Keratinocyte (primary cell): Measurements from ENCODE around the gene SYNDIG1. TPM values are rescaled to one million over a fixed set of nuclear protein-coding genes. Genes with fewer than 3 reads are reported as not detected.

ENCODE experiments used
- DNase-seq: peaks from one replicate; pipeline ENCODE4 v3.0.0-alpha.2; 2011; ENCODE audit warnings: low read depth, missing footprints, low spot score
- FAIRE-seq: peaks from 2 replicates; lab custom pipeline; 2011; peaks lifted over from hg19 to GRCh38; lab: Jason Lieb, UNC
- H2AFZ ChIP-seq: 2 replicates; pipeline ENCODE4 v1.6.0; 2012; ENCODE audit warnings: low read length, control low read depth, inconsistent platforms; ENCODE audit not compliant: control insufficient read depth
- H3K27ac ChIP-seq: 2 replicates; pipeline ENCODE4 v1.5.1; 2011; ENCODE audit warnings: low read length; ENCODE audit not compliant: control insufficient read depth, insufficient read depth
- H3K27me3 ChIP-seq: 3 replicates; pipeline ENCODE4 v1.6.0; 2011; ENCODE audit warnings: low read length; ENCODE audit not compliant: control insufficient read depth, insufficient read depth; ENCODE audit errors: extremely low read depth
- H3K36me3 ChIP-seq, 2 experiments: 2 replicates in 1 of 2; 3 replicates in 1 of 2; pipeline ENCODE4 v1.5.1; 2011; ENCODE audit warnings: low read length in 2 of 2, mild to moderate bottlenecking in 1 of 2; ENCODE audit not compliant: control insufficient read depth in 2 of 2, insufficient read depth in 2 of 2; ENCODE audit errors: extremely low read depth in 1 of 2
- H3K4me1 ChIP-seq: 3 replicates; pipeline ENCODE4 v1.5.1; 2011; ENCODE audit warnings: low read length; ENCODE audit not compliant: control insufficient read depth, insufficient read depth; ENCODE audit errors: extremely low read depth
- H3K4me2 ChIP-seq: 3 replicates; pipeline ENCODE4 v1.6.0; 2011; ENCODE audit warnings: low read depth, low read length; ENCODE audit not compliant: control insufficient read depth, insufficient read depth; ENCODE audit errors: extremely low read depth
- H3K4me3 ChIP-seq, 3 experiments: fragments of 200-600 bp in 1 of 3; sonication (generic) in 1 of 3; 2 replicates in 2 of 3; 3 replicates in 1 of 3; pipeline ENCODE4 v1.5.1; 2011 to 2016; ENCODE audit warnings: low read length in 3 of 3, mild to moderate bottlenecking in 3 of 3, control low read depth in 2 of 3, inconsistent platforms in 1 of 3, low read depth in 1 of 3, mixed read lengths in 1 of 3, mixed run types in 1 of 3, moderate library complexity in 1 of 3; ENCODE audit not compliant: control insufficient read depth in 2 of 3, insufficient read depth in 2 of 3; ENCODE audit errors: extremely low read depth in 1 of 3
- H3K79me2 ChIP-seq: 2 replicates; pipeline ENCODE4 v1.6.0; 2012; ENCODE audit warnings: low read length; ENCODE audit not compliant: control insufficient read depth, insufficient read depth
- H3K9ac ChIP-seq: 3 replicates; pipeline ENCODE4 v1.6.0; 2011; ENCODE audit warnings: low read length; ENCODE audit not compliant: control insufficient read depth, insufficient read depth; ENCODE audit errors: extremely low read depth
- H3K9me1 ChIP-seq: 3 replicates; pipeline ENCODE4 v1.6.0; 2011; ENCODE audit warnings: low read length; ENCODE audit not compliant: control insufficient read depth, insufficient read depth; ENCODE audit errors: extremely low read depth
- H3K9me3 ChIP-seq: 2 replicates; pipeline ENCODE4 v1.5.1; 2012; ENCODE audit warnings: low read depth, low read length; ENCODE audit not compliant: control insufficient read depth
- H4K20me1 ChIP-seq: 3 replicates; pipeline ENCODE4 v1.6.0; 2011; ENCODE audit warnings: low read length; ENCODE audit not compliant: control insufficient read depth, insufficient read depth; ENCODE audit errors: extremely low read depth
- EZH2 ChIP-seq: IDR thresholded peaks from one replicate; pipeline ENCODE4 v1.6.1; 2012; ENCODE audit warnings: inconsistent platforms, mild to moderate bottlenecking, low read length, moderate library complexity
- dilution Hi-C: fragments of 300-500 bp; cut with MboI; formaldehyde crosslinking; loops from one replicate; pipeline ENCODE4 v1.7.0; 2020; ENCODE audit warnings: low sequenced_read_pairs; ENCODE audit not compliant: extremely low pct_ligation_motif_present
- polyA plus RNA-seq, 5 experiments: library from polyadenylated mRNA; depleted of rRNA in 3 of 5; stranded (reverse) in 3 of 5; stranded (forward) in 1 of 5; unstranded in 1 of 5; fragments of >200 nt; gene quantifications; 1 replicate in 1 of 5; 2 replicates in 3 of 5; 3 replicates in 1 of 5; pipeline versions ENCODE4 v1.2.1 to v1.2.3, GENCODE V29; 2011 to 2012; ENCODE audit warnings: missing spikeins in 2 of 5, low read depth in 1 of 5, low replicate concordance in 1 of 5
- TF ChIP-seq, protein P1 (sequence below), 3 experiments: IDR thresholded peaks in 1 of 3; conservative IDR thresholded peaks in 1 of 3; optimal IDR thresholded peaks in 1 of 3; 2 replicates in 2 of 3; 3 replicates in 1 of 3; pipeline versions ENCODE3 to v1.5.1; 2011; ENCODE audit warnings: low read length in 3 of 3, mild to moderate bottlenecking in 3 of 3, moderate library complexity in 2 of 3, control low read depth in 1 of 3, inconsistent platforms in 1 of 3; ENCODE audit not compliant: insufficient read depth in 2 of 3; ENCODE audit errors: extremely low read depth in 1 of 3

SYNDIG1 gene
- polyA plus RNA-seq, 1 donor (not counting 4 experiments of a cell fraction or from before 2014, with no cell fraction given), result 0.38 TPM

DNA sequence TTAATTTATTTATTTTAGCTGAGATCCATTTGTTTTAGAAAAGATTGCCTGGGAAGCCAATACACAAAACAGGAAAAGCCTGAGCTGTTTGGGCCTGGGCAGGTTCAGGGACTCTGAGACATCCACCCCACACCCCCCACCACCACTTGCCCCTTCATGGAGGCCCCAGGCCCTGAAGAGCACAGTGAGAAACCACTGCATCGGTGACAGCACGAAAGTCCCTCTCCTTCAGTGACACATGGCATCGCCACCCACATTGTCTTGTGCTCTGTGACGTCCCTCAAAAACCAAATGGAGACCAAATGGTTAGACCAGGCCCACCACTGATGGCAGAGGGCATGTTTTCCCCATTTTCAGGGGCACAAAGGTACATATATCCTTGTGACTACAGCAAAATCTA lies 106.4 kb downstream of the SYNDIG1 start:
- no peaks in the 10 kb centered on the region for H4K20me1 ChIP-seq
- no peaks in the 10 kb centered on the region for H3K9me1 ChIP-seq
- no peak overlapping the region for H2AFZ ChIP-seq
- no peaks in the 10 kb centered on the region for H3K36me3 ChIP-seq
- no peaks in the 10 kb centered on the region for H3K9me3 ChIP-seq
- FAIRE-seq (no peak), DNase-seq (no peak)
- H3K4me3 ChIP-seq, result no peak overlapping the region
- no peak overlapping the region for H3K9ac ChIP-seq
- no peaks in the 10 kb centered on the region for H3K27me3 ChIP-seq
- dilution Hi-C loops, result no loop called here
- H3K4me2 ChIP-seq, result no peak overlapping the region
- H3K4me1 ChIP-seq, result no peaks in the 10 kb centered on the region
- TF ChIP-seq, protein P1, sequence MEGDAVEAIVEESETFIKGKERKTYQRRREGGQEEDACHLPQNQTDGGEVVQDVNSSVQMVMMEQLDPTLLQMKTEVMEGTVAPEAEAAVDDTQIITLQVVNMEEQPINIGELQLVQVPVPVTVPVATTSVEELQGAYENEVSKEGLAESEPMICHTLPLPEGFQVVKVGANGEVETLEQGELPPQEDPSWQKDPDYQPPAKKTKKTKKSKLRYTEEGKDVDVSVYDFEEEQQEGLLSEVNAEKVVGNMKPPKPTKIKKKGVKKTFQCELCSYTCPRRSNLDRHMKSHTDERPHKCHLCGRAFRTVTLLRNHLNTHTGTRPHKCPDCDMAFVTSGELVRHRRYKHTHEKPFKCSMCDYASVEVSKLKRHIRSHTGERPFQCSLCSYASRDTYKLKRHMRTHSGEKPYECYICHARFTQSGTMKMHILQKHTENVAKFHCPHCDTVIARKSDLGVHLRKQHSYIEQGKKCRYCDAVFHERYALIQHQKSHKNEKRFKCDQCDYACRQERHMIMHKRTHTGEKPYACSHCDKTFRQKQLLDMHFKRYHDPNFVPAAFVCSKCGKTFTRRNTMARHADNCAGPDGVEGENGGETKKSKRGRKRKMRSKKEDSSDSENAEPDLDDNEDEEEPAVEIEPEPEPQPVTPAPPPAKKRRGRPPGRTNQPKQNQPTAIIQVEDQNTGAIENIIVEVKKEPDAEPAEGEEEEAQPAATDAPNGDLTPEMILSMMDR (optimal IDR thresholded peaks at IDR 0.05 in 1 of 3, IDR thresholded peaks at IDR 0.05 in 1 of 3, conservative IDR thresholded peaks at IDR 0.05 in 1 of 3; ENCODE audit: extremely low read depth in 1 of 3, insufficient read depth in 2 of 3, low read length in 3 of 3), result no peak
- TF ChIP-seq EZH2, result no peak
- no peak overlapping the region for H3K27ac ChIP-seq
- no peaks in the 10 kb centered on the region for H3K79me2 ChIP-seq

DNA sequence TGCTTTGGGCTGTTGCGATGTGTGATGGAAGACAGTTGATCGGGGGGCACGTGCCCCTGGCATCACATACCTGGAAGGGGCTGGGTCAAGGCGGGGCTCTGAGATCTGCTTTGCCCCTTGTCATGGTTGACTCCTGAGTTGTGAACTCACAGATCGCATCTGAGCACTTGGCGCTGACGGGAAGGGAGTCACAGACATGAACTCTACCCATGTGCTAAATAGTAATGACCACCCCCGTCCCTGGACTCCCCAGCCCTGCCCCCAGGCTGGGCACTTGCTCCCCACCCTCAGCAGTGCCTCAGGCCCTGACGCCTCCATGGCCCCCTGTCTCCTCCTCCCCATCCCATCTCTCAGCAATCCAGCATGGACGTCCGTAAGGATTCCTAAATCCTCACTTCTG lies 107.0 kb downstream of the SYNDIG1 start:
- no peak for FAIRE-seq
- Histone ChIP-seq H3K4me3 (no peak overlapping the region), H3K79me2 (no peaks in the 10 kb centered on the region), H2AFZ (no peak overlapping the region), H3K27me3 (no peaks in the 10 kb centered on the region), H3K4me1 (no peaks in the 10 kb centered on the region), H4K20me1 (no peaks in the 10 kb centered on the region), H3K4me2 (no peak overlapping the region), H3K27ac (no peak overlapping the region), H3K9me3 (no peaks in the 10 kb centered on the region), H3K36me3 (no peaks in the 10 kb centered on the region), H3K9ac (no peak overlapping the region), H3K9me1 (no peaks in the 10 kb centered on the region)
- no peak for DNase-seq
- TF ChIP-seq, protein P1 (optimal IDR thresholded peaks at IDR 0.05 in 1 of 3, IDR thresholded peaks at IDR 0.05 in 1 of 3, conservative IDR thresholded peaks at IDR 0.05 in 1 of 3; ENCODE audit: extremely low read depth in 1 of 3, insufficient read depth in 2 of 3, low read length in 3 of 3), result no peak
- TF ChIP-seq EZH2, result no peak
- dilution Hi-C loops, result no loop called here
